NCI-H526 treated with DMSO at 0.1 percent for 48 hours (cell line): ENCODE results near the gene LGALS13.

Source experiments
- DNase-seq: peaks from one replicate; lab custom pipeline; 2025; lab: John Stamatoyannopoulos, UW

The LGALS13 gene

DNA sequence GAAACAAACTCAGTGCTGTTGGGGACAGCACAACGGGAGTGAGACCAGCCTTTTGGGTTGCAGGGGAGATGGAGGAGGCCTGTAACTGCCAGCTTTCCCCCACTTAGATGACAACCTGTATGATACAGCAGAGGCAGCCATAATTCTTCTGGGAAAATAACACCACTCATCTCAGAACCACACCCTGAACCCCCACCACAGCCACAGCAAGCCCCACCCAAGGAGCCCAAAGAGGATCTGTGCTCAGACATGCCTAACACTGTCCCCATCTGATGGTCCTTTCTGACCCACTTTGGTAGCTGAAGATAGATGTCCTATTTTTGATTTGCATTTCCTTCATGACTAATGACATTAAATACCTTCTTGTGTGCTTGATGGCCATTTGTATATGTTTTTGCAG is 15.4 kb downstream of the LGALS13 start:
- no peak for DNase-seq

DNA sequence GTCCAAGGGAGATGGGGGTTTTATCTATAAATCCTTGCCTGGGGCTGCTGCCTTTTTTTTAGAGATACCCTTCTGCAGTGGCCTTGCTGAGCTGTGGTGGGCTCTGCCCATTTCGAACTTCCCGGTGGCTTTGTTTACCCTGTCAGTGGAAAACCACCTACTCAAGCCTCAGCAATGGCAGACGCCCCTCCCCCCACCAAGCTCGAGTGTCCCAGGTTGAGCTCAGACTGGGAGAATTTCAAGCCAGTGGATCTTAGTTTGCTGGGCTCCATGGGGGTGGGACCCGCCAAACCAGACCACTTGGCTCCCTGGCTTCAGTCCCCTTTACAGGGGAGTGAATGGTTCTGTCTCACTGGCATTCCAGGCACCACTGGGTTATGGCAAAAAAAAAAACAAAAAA is 21.6 kb downstream of the LGALS13 start:
- DNase-seq = no peak

DNA sequence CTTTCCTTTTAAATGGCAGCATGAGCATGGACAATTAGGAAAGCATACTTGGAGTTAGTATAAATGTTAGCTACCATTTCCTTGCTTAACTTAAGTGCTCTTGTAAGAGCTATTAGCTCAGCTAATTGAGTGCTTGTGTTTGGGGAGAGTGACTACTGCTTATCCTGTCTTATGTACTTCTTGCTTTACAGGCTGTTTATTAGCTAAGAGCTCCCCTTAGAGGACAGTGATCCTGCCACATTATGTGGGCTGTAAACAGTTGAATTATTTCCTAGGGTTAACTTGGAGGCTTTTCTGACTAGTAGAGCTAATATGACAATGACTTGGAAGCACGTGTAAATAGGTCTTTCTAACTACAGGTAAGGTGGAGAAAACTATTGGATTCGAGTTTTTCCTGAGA is 25.3 kb downstream of the LGALS13 start:
- DNase-seq = peak; percentile 62

DNA sequence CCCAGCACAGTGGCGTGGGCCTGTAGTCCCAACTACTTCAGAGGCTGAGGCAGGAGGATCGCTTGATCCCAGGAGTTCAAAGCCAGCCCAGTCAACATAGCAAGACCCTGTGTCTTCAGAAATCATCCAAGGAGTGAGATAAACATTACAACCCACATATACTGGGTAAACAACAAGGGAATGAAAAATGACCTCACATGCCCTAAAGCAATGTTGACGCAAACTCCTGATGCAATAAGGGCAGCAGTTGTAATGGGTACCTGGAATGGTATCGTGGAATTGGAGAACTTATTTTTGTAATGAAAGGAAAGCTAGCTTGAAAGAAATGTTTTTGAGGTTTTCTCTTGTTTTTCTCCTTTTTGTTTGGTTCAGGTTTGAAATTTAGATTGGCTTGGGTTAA is 28.9 kb downstream of the LGALS13 start:
- DNase-seq = no peak

DNA sequence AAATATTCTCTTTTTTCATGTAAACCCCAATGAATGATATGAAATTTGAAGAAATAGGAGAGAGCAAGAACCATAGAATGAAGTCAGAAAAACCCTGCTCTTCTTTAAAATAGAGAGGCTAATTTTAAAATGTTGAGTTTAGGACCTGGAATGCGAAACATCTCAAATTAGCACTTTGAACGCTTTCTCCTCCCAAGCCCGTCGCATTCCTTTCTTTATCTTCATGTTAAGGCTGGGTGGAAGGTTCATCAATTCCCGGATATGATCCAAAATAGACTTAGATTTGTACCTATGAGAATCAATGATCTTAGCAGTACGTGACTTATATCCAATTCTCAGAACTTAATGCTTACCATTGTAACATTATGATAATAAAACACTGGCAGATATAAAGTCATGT is 29.3 kb downstream of the LGALS13 start:
- no peak for DNase-seq

DNA sequence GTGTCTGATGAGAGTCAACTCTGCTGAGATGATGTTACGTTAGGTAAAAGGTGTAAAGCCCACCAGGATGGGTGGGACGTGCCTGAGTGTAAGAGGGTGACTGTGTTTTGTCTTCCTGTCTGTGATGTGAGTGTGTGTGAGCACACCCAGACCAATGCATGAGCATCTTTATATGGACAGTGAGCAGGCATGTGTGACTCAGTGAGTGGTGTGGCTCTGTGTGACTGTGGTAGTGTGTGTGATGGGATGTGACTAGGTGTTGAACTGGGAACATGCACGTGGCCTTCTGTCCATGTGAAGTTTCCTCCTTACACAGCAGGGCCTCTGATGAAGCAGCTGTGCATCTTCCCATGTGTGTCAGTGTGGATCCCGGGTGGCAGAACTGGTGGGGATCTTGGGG is 35.6 kb downstream of the LGALS13 start:
- no peak for DNase-seq

DNA sequence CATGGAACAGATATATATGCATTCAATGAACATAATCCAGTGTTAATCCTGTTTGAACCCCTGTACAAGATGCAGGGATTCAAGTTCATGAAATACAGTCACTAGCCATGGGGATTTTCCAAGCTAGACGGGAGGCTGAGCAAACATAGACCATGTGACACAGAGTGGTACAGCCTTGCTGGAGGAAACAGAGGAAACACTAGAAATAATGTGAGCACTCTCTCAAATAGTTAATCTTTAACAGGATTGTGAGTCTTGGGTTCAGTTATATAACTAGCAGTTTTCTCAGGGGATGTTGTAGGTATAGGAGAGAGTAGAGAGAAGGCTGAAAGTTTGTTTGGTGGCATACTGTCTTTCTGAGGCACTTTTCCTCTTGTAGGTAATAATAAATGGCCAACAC is 39.4 kb downstream of the LGALS13 start:
- DNase-seq = no peak

DNA sequence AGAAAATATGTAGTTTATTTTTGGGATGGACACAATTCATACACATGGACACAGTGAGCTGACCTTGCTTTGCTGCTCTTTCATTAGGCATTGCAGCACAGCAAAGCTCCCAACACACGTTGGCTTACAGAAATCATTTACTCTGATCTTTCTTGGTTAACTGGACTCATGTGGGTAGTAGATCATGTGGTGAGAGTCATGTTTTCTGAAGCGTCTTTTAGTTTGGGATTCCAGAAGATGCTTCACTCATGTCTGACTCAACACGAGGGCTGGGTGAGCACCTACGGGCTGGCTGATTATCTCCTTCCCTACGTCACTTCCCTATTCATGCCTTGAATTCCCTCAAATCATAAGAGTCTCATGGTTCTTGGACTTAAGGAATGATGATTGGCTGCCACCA is 41.3 kb downstream of the LGALS13 start:
- no peak for DNase-seq

DNA sequence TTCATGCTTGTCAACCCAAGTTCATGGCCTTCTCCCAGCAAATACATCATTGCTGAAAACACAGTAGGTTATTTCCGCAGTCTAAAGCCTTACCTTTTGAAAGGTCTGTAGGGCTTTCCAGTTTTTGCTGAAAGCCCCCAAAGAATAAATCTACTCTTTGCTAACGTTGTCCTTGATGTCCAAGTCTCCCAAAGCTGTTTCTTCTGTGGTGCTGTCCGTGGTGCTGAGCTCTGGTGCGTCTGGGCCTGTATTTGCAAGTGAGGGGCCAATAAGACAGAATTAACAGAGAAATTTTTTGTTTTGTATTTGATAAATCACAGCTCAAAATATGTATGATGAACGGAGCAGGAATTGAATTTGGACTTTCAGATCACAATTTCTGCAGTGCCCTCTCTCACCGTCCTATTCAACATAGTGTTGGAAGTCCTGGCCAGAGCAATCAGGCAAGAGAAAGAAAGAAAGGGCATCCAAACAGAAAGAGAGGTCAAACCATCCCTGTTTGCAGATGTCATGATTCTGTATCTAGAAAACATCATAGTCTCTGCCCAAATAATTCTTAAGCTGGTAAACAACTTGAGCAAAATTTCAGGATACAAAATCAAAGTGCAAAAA is 43.6 kb downstream of the LGALS13 start:
- DNase-seq = no peak

DNA sequence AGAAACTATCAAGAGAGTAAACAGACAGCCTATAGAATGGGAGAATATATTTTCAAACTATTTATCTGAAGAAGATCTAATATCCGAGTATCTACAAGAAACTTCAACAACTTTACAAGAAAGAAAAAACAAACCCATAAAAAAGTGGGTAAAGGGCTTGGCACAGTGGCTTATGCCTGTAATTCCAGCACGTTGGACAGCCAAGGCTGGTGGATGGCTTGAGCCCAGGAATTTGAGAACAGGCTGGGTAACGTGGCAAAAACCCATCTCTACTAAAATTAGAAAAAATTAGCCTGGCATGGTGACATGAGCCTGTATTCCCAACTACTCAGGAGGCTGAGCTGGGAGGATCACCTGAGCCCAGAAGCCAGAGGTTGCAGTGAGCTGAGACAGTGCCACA is 45.6 kb downstream of the LGALS13 start:
- DNase-seq = no peak

DNA sequence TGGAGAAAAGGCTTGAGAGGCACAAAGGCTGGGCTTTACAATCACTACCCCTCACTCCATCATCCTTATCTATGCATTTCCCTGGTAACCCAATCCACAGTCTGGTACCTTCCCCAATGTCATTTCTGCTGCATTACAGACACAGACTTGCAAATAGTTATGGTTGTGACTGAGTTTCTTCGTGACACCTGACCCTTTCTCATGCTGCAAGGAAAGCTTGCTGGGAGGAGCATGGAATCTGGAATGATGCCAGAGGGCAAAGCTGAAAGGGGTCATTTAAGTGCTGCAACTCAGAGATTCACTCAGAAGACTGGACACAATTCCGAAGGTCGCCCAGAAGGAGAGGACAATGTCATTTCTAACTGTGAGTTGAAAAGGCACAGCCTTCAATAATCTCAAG is 53.3 kb downstream of the LGALS13 start, which contains the start of gene LGALS16:
LGALS16 (plus strand) TSS at position 301 of the 400 bp plus-strand sequence; CDS start at position 350, 49 bp downstream.
- DNase-seq = no peak
